Neural cell (in vitro differentiated cells): ENCODE results near the gene DOCK4. TPM values are rescaled to one million over a fixed set of nuclear protein-coding genes. Genes with fewer than 3 reads are reported as not detected.

Experiments used
- H2AFZ ChIP-seq: fragments of 200-600, 300-800 bp; sonication (generic), shearing (Covaris generic); 2 replicates; pipeline ENCODE4 v1.6.0; 2014; ENCODE audit warnings: low read depth, mild to moderate bottlenecking, antibody characterized with exemption, low read length, moderate library complexity
- H3F3A ChIP-seq: fragments of 200-600 bp; shearing (Covaris generic); 2 replicates; pipeline ENCODE4 v1.6.1; 2016; ENCODE audit warnings: mild to moderate bottlenecking, moderate library complexity, mixed read lengths, antibody characterized with exemption, low read length; ENCODE audit not compliant: insufficient read depth, poor library complexity, severe bottlenecking
- H3K27ac ChIP-seq: fragments of 200-600, 300-800 bp; sonication (generic), shearing (Covaris generic); 2 replicates; pipeline ENCODE4 v1.5.1; 2014; ENCODE audit warnings: mild to moderate bottlenecking, low read length, moderate library complexity
- H3K27me3 ChIP-seq: fragments of 300-800, 200-600 bp; sonication (generic), shearing (Covaris generic); 2 replicates; pipeline ENCODE4 v1.6.0; 2014; ENCODE audit warnings: mild to moderate bottlenecking, low read depth, low read length, moderate library complexity; ENCODE audit not compliant: insufficient read depth
- H3K36me3 ChIP-seq: fragments of 300-800, 200-600 bp; sonication (generic), shearing (Covaris generic); 2 replicates; pipeline ENCODE4 v1.5.1; 2014; ENCODE audit warnings: mild to moderate bottlenecking, antibody characterized with exemption, low read length, moderate library complexity; ENCODE audit not compliant: insufficient read depth
- H3K4me2 ChIP-seq: fragments of 300-800, 200-600 bp; sonication (generic), shearing (Covaris generic); 2 replicates; pipeline ENCODE4 v1.6.0; 2014; ENCODE audit warnings: mild to moderate bottlenecking, low read length
- H3K4me3 ChIP-seq: fragments of 300-800, 200-600 bp; sonication (generic), shearing (Covaris generic); 2 replicates; pipeline ENCODE4 v1.5.1; 2014; ENCODE audit warnings: mild to moderate bottlenecking, low read length, moderate library complexity
- H3K79me2 ChIP-seq: fragments of 200-600 bp; shearing (Covaris generic); replicated peaks from 2 replicates; pipeline ENCODE4 v1.6.0; 2014; ENCODE audit warnings: mild to moderate bottlenecking, low read length, moderate library complexity; ENCODE audit not compliant: insufficient read depth
- H3K9ac ChIP-seq: fragments of 300-800, 200-600 bp; sonication (generic), shearing (Covaris generic); 2 replicates; pipeline ENCODE4 v1.6.1; 2016; ENCODE audit warnings: mild to moderate bottlenecking, low read length, mixed read lengths
- H3K9me2 ChIP-seq: fragments of 200-600 bp; shearing (Covaris generic); 2 replicates; pipeline ENCODE4 v1.6.1; 2016; ENCODE audit warnings: mild to moderate bottlenecking, low read length, mixed read lengths; ENCODE audit not compliant: insufficient read depth
- H3K9me3 ChIP-seq: fragments of 200-600, 300-800 bp; sonication (generic), shearing (Covaris generic); 2 replicates; pipeline ENCODE4 v1.6.1; 2016; ENCODE audit warnings: mild to moderate bottlenecking, mixed run types, low read length, moderate library complexity, mixed read lengths
- H4K20me1 ChIP-seq: fragments of 200-600 bp; shearing (Covaris generic); 2 replicates; pipeline ENCODE4 v1.6.1; 2016; ENCODE audit warnings: mild to moderate bottlenecking, mixed run types; ENCODE audit not compliant: insufficient read depth
- CTCF ChIP-seq: fragments of 450-650 bp; IDR thresholded peaks from 2 replicates; pipeline ENCODE4 v1.5.1; 2014; ENCODE audit warnings: antibody characterized with exemption, mild to moderate bottlenecking, moderate library complexity; ENCODE audit not compliant: poor library complexity, severe bottlenecking
- EP300 ChIP-seq: fragments of 450-650 bp; conservative IDR thresholded peaks from 2 replicates; pipeline ENCODE4 v1.6.1; 2014; ENCODE audit warnings: antibody characterized with exemption, mild to moderate bottlenecking, moderate library complexity; ENCODE audit not compliant: poor library complexity, severe bottlenecking
- EZH2 ChIP-seq: fragments of 200-600, 300-800 bp; shearing (Covaris generic), sonication (generic); IDR thresholded peaks from 2 replicates; pipeline ENCODE4 v1.6.1; 2014; ENCODE audit warnings: antibody characterized with exemption, low read length, borderline replicate concordance, mild to moderate bottlenecking; ENCODE audit not compliant: insufficient read depth, poor library complexity, severe bottlenecking
- MXI1 ChIP-seq: fragments of 450-650 bp; conservative IDR thresholded peaks from 2 replicates; pipeline ENCODE4 v1.6.1; 2014; ENCODE audit warnings: antibody characterized with exemption, mild to moderate bottlenecking; ENCODE audit not compliant: poor library complexity, severe bottlenecking
- POLR2AphosphoS5 ChIP-seq: IDR thresholded peaks from 2 replicates; pipeline ENCODE4 v1.6.1; 2012
- RAD21 ChIP-seq: fragments of 450-650 bp; conservative IDR thresholded peaks from 2 replicates; pipeline ENCODE4 v1.6.1; 2014; ENCODE audit warnings: antibody characterized with exemption, mild to moderate bottlenecking, moderate library complexity
- REST ChIP-seq: IDR thresholded peaks from 2 replicates; pipeline ENCODE4 v1.6.1; 2012; ENCODE audit warnings: borderline replicate concordance
- SMC3 ChIP-seq: fragments of 450-650 bp; conservative IDR thresholded peaks from 2 replicates; pipeline ENCODE4 v1.6.1; 2014; ENCODE audit warnings: antibody characterized with exemption, mild to moderate bottlenecking, moderate library complexity; ENCODE audit not compliant: poor library complexity
- TAF1 ChIP-seq: IDR thresholded peaks from 2 replicates; pipeline ENCODE4 v1.6.1; 2012; ENCODE audit warnings: low read depth
- polyA plus RNA-seq: library from polyadenylated mRNA; depleted of rRNA; stranded (reverse); fragments of >200 nt; gene quantifications from 2 replicates; pipeline ENCODE4 v1.2.3, GENCODE V29; 2014

The DOCK4 gene
- polyA plus RNA-seq, 1 donor from 2014 or later: 28.1 TPM

- Histone ChIP-seq H3F3A (no peaks in the 10 kb centered on the region), H3K79me2 (no peaks in the 10 kb centered on the region), H3K27ac (no peak overlapping the region), H3K9ac (no peak overlapping the region), H4K20me1 (no peaks in the 10 kb centered on the region), H3K4me2 (no peak overlapping the region), H3K4me3 (no peak overlapping the region), H3K9me2 (no peaks in the 10 kb centered on the region), H2AFZ (no peak overlapping the region), H3K27me3 (no peaks in the 10 kb centered on the region), H3K36me3 (no peaks in the 10 kb centered on the region), H3K9me3 (no peaks in the 10 kb centered on the region)
- TF ChIP-seq CTCF: no peak
- no peak for TF ChIP-seq TAF1
- TF ChIP-seq EZH2: no peak
- no peak for TF ChIP-seq SMC3
- no peak for TF ChIP-seq REST
- no peak for TF ChIP-seq EP300
- TF ChIP-seq RAD21: no peak
- no peak for TF ChIP-seq POLR2AphosphoS5
- no peak for TF ChIP-seq MXI1
These were observed 327.4 kb downstream of the DOCK4 start for GRCh38 chr7:111878785-111879184.

- Histone ChIP-seq H3K4me3 (no peak overlapping the region), H4K20me1 (no peaks in the 10 kb centered on the region), H3K27ac (no peak overlapping the region), H3K27me3 (no peaks in the 10 kb centered on the region), H3K9me3 (no peaks in the 10 kb centered on the region), H3K9ac (no peak overlapping the region), H3F3A (no peaks in the 10 kb centered on the region), H3K36me3 (no peaks in the 10 kb centered on the region), H2AFZ (no peak overlapping the region), H3K79me2 (no peaks in the 10 kb centered on the region), H3K9me2 (no peaks in the 10 kb centered on the region), H3K4me2 (no peak overlapping the region)
- TF ChIP-seq RAD21 (no peak), REST (no peak), TAF1 (no peak), SMC3 (no peak), EP300 (no peak), CTCF (no peak), MXI1 (no peak), POLR2AphosphoS5 (no peak), EZH2 (no peak)
These were observed 328.3 kb downstream of the DOCK4 start for GRCh38 chr7:111877931-111878330.
